Thoracic aorta (tissue), 2 donors: ENCODE data around the gene CAB39. TPM values are rescaled to one million over a fixed set of nuclear protein-coding genes. Genes with fewer than 3 reads are reported as not detected.

Experiments
- ATAC-seq: fragments of 150-250 bp; one replicate; pipeline ENCODE4 v1.8.0; 2017; ENCODE audit warnings: low read depth; ENCODE audit not compliant: insufficient number of reproducible peaks, low FRiP score
- DNase-seq: peaks from one replicate; pipeline ENCODE4 v3.0.0-alpha.2; 2020; ENCODE audit warnings: low spot score
- H3K27ac ChIP-seq, 2 donors: fragments of 200-600 bp; sonication (generic); 1 replicate in 1 of 2; 2 replicates in 1 of 2; pipeline ENCODE4 v1.5.1; 2016; ENCODE audit warnings: mild to moderate bottlenecking in 2 of 2, moderate library complexity in 2 of 2
- H3K27me3 ChIP-seq: fragments of 200-600 bp; sonication (generic); replicated peaks from 2 replicates; pipeline ENCODE4 v1.6.0; 2016; ENCODE audit warnings: mild to moderate bottlenecking; ENCODE audit not compliant: insufficient read depth
- H3K36me3 ChIP-seq: fragments of 200-600 bp; sonication (generic); one replicate; pipeline ENCODE4 v1.5.1; 2016
- H3K4me1 ChIP-seq, 2 donors: fragments of 200-600 bp; sonication (generic); 1 replicate in 1 of 2; 2 replicates in 1 of 2; pipeline versions ENCODE4 v1.5.1 to v1.6.0; 2016; ENCODE audit warnings: low read depth in 2 of 2, mild to moderate bottlenecking in 1 of 2; ENCODE audit not compliant: control insufficient read depth in 1 of 2
- H3K4me3 ChIP-seq: fragments of 200-600 bp; sonication (generic); 2 replicates; pipeline ENCODE4 v1.5.1; 2016; ENCODE audit warnings: mild to moderate bottlenecking
- H3K9me3 ChIP-seq: fragments of 200-600 bp; sonication (generic); 2 replicates; pipeline ENCODE4 v1.5.1; 2016
- total RNA-seq, 2 donors: library from RNA; depleted of rRNA; stranded (reverse); fragments of >200 nt; gene quantifications; one replicate each; pipeline versions ENCODE4 v1.1.0 to v1.2.3, GENCODE V29; 2016
- TF ChIP-seq, protein P1 (sequence below): fragments of 200-600 bp; sonication (generic); IDR thresholded peaks from one replicate; pipeline ENCODE4 v1.5.1; 2019; ENCODE audit warnings: antibody characterized with exemption

CAB39 gene
- total RNA-seq, 2 donors from 2014 or later: 83.1 to 103 TPM

DNA sequence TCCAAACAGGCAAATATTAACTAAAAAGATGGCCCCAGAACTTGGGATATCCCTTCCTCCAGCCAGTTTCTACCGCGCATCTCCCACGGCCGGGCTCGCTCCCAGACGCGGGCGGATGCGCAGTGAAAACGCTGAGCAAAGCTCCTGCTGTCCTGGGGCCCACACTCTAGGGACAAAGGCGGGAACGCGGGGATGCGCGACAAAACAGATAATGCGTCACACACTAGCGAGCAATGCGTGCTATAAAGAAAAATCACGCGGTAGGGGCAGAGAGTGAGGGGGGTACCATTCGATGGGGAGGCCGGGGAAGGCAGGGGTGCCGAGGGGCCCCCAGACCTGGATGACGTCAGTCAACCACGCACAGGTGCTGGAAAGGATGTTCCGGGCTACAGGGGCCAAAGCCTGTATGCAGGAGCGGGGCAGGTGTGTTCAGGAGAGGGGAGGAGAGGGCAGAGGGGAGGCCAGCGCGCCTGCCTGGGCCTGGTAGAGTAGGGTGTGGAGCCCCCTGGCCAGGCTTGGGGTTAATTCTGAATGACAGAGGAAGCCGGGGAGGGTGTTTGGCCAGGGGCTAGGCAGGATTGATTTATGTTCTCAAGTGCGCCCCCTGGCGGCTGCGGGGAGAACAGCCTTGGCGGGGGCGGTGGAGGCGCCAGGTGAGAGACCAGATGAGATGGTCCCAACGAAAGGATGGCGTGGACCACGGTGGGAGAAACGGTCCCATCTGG, 137.2 kb downstream of the CAB39 start:
- TF ChIP-seq, protein P1, sequence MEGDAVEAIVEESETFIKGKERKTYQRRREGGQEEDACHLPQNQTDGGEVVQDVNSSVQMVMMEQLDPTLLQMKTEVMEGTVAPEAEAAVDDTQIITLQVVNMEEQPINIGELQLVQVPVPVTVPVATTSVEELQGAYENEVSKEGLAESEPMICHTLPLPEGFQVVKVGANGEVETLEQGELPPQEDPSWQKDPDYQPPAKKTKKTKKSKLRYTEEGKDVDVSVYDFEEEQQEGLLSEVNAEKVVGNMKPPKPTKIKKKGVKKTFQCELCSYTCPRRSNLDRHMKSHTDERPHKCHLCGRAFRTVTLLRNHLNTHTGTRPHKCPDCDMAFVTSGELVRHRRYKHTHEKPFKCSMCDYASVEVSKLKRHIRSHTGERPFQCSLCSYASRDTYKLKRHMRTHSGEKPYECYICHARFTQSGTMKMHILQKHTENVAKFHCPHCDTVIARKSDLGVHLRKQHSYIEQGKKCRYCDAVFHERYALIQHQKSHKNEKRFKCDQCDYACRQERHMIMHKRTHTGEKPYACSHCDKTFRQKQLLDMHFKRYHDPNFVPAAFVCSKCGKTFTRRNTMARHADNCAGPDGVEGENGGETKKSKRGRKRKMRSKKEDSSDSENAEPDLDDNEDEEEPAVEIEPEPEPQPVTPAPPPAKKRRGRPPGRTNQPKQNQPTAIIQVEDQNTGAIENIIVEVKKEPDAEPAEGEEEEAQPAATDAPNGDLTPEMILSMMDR: peak; percentile 89
- Histone ChIP-seq H3K4me3 (no peak overlapping the region), H3K27ac (no peak overlapping the region), H3K36me3 (no peaks in the 10 kb centered on the region), H3K4me1 (peaks cover 0 to 4% of the 10 kb centered on the region in 2 donors), H3K9me3 (no peaks in the 10 kb centered on the region), H3K27me3 (no peaks in the 10 kb centered on the region)
- DNase-seq (no peak), ATAC-seq (no peak)

DNA sequence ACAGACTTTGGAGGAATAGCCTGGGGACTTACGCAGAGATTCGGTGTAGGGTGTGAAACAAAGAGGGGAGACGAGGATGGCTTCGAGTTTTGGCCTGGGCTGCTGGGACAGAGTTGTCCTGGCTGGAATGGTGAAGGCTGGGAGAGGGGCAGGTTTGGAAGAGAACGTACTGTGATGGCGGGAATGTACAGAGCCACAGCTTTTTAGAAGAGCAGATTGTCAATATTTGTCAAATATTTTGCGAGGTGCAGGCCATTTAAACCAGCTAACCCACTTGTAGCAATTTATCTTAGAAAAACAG, 137.7 kb downstream of the CAB39 start:
- Histone ChIP-seq H3K4me1 (peaks cover 0 to 4% of the 10 kb centered on the region in 2 donors), H3K27ac (no peak overlapping the region), H3K9me3 (no peaks in the 10 kb centered on the region), H3K4me3 (no peak overlapping the region), H3K36me3 (no peaks in the 10 kb centered on the region), H3K27me3 (no peaks in the 10 kb centered on the region)
- TF ChIP-seq, protein P1: no peak
- DNase-seq (no peak), ATAC-seq (no peak)

DNA sequence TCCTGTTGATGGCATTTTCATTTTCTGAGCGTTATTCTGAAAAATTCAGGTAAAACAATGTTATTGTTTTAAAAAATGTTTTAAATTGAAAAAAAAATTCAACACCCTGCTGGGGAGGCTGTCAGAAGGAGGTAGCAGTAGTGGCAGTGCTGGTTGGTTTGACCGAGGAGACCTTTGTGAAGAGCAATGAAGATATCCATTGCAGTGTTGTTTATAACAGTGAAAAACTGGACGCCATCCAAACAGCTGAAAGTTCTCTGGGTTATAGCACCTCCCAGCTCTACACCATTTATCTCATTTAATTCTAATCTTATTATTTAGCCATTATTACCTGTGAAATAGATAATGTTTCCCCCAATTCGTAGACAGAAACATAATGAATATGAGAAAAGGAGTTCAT, 139.5 kb downstream of the CAB39 start:
- H3K4me1 ChIP-seq: peaks cover 0 to 4% of the 10 kb centered on the region in 2 donors
- TF ChIP-seq, protein P1: no peak
- no peaks in the 10 kb centered on the region for H3K36me3 ChIP-seq
- H3K27ac ChIP-seq: no peak overlapping the region
- no peak overlapping the region for H3K4me3 ChIP-seq
- ATAC-seq: no peak
- DNase-seq: no peak
- peaks cover 5% of the 10 kb centered on the region for H3K27me3 ChIP-seq
- no peaks in the 10 kb centered on the region for H3K9me3 ChIP-seq

DNA sequence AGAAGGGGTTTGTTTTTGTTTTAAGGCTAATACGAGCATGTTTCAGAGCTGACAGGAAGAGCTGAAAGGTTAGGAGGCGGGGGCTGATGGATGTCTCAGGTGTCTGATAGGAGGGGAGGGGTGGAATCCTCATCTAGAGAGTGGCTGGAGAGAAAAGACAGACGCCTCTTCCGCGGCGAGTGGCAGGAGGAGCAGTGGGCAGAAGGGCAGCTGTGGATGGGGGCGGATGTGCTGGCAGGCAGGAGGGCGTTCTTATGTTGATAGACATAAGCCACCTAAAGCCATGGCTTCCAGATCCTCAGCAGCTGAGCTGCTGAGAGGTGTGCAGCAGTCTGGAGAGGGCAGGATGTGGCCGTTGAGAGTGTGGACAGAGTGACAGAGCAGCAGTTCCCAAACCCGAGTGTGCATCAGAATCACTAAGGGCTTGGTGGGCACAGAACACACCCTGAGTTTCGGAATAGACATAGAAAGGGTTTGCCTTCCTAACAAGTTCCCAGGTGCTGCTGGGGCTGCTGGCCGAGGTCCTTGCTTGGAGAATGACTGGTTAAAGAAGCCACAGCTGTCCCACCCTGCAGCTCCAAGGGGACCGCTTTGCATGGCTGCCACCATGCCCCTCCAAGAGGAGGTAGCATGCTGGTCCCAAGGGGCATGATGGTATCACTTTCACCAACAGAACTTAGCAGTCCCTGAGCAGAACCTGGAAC, 149.1 kb downstream of the CAB39 start:
- no peak for ATAC-seq
- H3K9me3 ChIP-seq: no peaks in the 10 kb centered on the region
- no peak overlapping the region for H3K4me3 ChIP-seq
- DNase-seq: no peak
- H3K27me3 ChIP-seq: no peaks in the 10 kb centered on the region
- no peaks in the 10 kb centered on the region for H3K36me3 ChIP-seq
- peaks cover 3 to 10% of the 10 kb centered on the region in 2 donors for H3K4me1 ChIP-seq
- TF ChIP-seq, protein P1: no peak
- H3K27ac ChIP-seq: no peak overlapping the region

DNA sequence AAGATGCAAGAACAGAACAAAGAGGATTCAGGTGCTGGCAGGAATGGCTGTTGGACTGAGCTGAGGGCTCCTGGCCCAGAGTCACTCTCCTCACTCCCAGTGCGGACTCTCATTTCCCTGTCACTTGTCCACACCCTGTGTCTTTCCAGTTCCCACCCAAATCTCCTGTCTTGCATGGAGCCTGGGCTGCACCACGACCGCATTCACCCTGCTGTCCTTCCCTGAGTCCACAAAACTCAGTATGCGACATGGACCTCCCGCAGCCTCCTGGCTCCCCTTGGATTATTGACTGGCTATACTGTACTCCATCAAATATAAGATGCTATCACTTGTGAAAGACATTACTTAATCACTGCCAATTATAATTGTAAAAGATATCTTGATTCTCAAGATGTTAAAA, 149.7 kb downstream of the CAB39 start:
- TF ChIP-seq, protein P1: no peak
- ATAC-seq (no peak), DNase-seq (no peak)

More for the DNA sequence above, 149.7 kb downstream of the CAB39 start:
- no peaks in the 10 kb centered on the region for H3K27me3 ChIP-seq
- no peaks in the 10 kb centered on the region for H3K36me3 ChIP-seq
- H3K4me1 ChIP-seq: peaks cover 8 to 16% of the 10 kb centered on the region in 2 donors
- H3K9me3 ChIP-seq: no peaks in the 10 kb centered on the region
- no peak overlapping the region for H3K4me3 ChIP-seq
- no peak overlapping the region for H3K27ac ChIP-seq
